ENCODE data around the gene ZNF578.
"Not testable (repeated sequence)": the region's sequence is repeated elsewhere in the genome, so short reads cannot be mapped to it uniquely, and the experiment has no call there.

The ZNF578 gene

GRCh38 chr19:52453324-52454094, at the start of gene ZNF578:
TSS of gene ZNF578 (plus strand) at chr19:52453553. CDS start at chr19:52501846, 48,293 bp downstream.
- in situ Hi-C loops (cut with MboI; ENCODE audit: low sequenced_read_pairs) = no loop called here

GRCh38 chr19:52410276-52410675, 43.1 kb upstream of the ZNF578 start:
- in situ Hi-C loops (cut with MboI; ENCODE audit: low sequenced_read_pairs) = no loop called here

- in situ Hi-C loops (cut with MboI; ENCODE audit: low sequenced_read_pairs) = no loop called here
These were observed 37.6 kb upstream of the ZNF578 start for GRCh38 chr19:52415711-52416110.

- in situ Hi-C loops (cut with MboI; ENCODE audit: low sequenced_read_pairs) = no loop called here
These were observed 24.4 kb upstream of the ZNF578 start, which contains the start of gene ZNF534 for GRCh38 chr19:52428937-52429336. TSS of gene ZNF534 (plus strand) at chr19:52429148. CDS start at chr19:52431475, 2,327 bp downstream.

GRCh38 chr19:52442179-52442578, 11.2 kb upstream of the ZNF578 start:
- in situ Hi-C loops (cut with MboI; ENCODE audit: low sequenced_read_pairs) = no loop called here

GRCh38 chr19:52444506-52444905, 8.8 kb upstream of the ZNF578 start:
- in situ Hi-C loops (cut with MboI; ENCODE audit: low sequenced_read_pairs) = no loop called here

GRCh38 chr19:52451241-52451640, 2.1 kb upstream of the ZNF578 start:
- in situ Hi-C loops (cut with MboI; ENCODE audit: low sequenced_read_pairs) = no loop called here

GRCh38 chr19:52464798-52465470, 11.6 kb downstream of the ZNF578 start:
- in situ Hi-C loops (cut with MboI; ENCODE audit: low sequenced_read_pairs) = no loop called here

- in situ Hi-C loops (cut with MboI; ENCODE audit: low sequenced_read_pairs) = no loop called here
These were observed 20.4 kb downstream of the ZNF578 start for GRCh38 chr19:52473655-52474350.

GRCh38 chr19:52474351-52475127, 21.2 kb downstream of the ZNF578 start:
- in situ Hi-C loops (cut with MboI; ENCODE audit: low sequenced_read_pairs) = no loop called here

GRCh38 chr19:52484111-52484743, 30.9 kb downstream of the ZNF578 start:
- in situ Hi-C loops (cut with MboI; ENCODE audit: low sequenced_read_pairs) = not testable (repeated sequence)

- in situ Hi-C loops (cut with MboI; ENCODE audit: low sequenced_read_pairs) = not testable (repeated sequence)
These were observed 31.7 kb downstream of the ZNF578 start for GRCh38 chr19:52485064-52485463.

- in situ Hi-C loops (cut with MboI; ENCODE audit: low sequenced_read_pairs) = not testable (repeated sequence)
These were observed 32.3 kb downstream of the ZNF578 start for GRCh38 chr19:52485561-52486240.

- in situ Hi-C loops (cut with MboI; ENCODE audit: low sequenced_read_pairs) = no loop called here
These were observed 39.0 kb downstream of the ZNF578 start for GRCh38 chr19:52492201-52492993.

- in situ Hi-C loops (cut with MboI; ENCODE audit: low sequenced_read_pairs) = no loop called here
These were observed 39.7 kb downstream of the ZNF578 start for GRCh38 chr19:52492994-52493470.

- in situ Hi-C loops (cut with MboI; ENCODE audit: low sequenced_read_pairs) = no loop called here
These were observed 41.2 kb downstream of the ZNF578 start for GRCh38 chr19:52494518-52494917.

- in situ Hi-C loops (cut with MboI; ENCODE audit: low sequenced_read_pairs) = no loop called here
These were observed 45.2 kb downstream of the ZNF578 start for GRCh38 chr19:52498571-52498970.

GRCh38 chr19:52500474-52500873, 47.1 kb downstream of the ZNF578 start:
- in situ Hi-C loops (cut with MboI; ENCODE audit: low sequenced_read_pairs) = not testable (repeated sequence)

GRCh38 chr19:52500991-52501390, 47.6 kb downstream of the ZNF578 start:
- in situ Hi-C loops (cut with MboI; ENCODE audit: low sequenced_read_pairs) = not testable (repeated sequence)
